Caco-2 (cell line): ENCODE measurements around the gene GPR161. TPM values are rescaled to one million over a fixed set of nuclear protein-coding genes. Genes with fewer than 3 reads are reported as not detected.
"Not testable (repeated sequence)": the region's sequence is repeated elsewhere in the genome, so short reads cannot be mapped to it uniquely, and the experiment has no call there.

Experiments used
- Bru-seq: library from RNA; stranded (reverse); fragments of 400-500 nt; gene quantifications from one replicate; lab custom pipeline; 2021; lab: Mats Ljungman, UMichigan
- BruChase-seq, 2 experiments: library from RNA; stranded (reverse); fragments of 400-500 nt; gene quantifications; one replicate each; lab custom pipeline; 2021; lab: Mats Ljungman, UMichigan
- BruUV-seq: library from RNA; stranded (reverse); fragments of 400-500 nt; replicated peaks from 2 replicates; lab custom pipeline; 2021; lab: Mats Ljungman, UMichigan
- CTCF ChIA-PET: fragments of 300-600 bp; sonication (Branson Sonifier 250); formaldehyde crosslinking; loops from one replicate; lab custom pipeline; 2022; ENCODE audit warnings: antibody characterized with exemption; lab: Charles Lee
- POLR2A ChIA-PET: fragments of 300-600 bp; sonication (Branson Sonifier 250); formaldehyde crosslinking; loops from one replicate; lab custom pipeline; 2022; ENCODE audit warnings: antibody characterized with exemption; lab: Charles Lee
- DNase-seq, 2 experiments: peaks; one replicate each; pipeline versions ENCODE4 v3.0.0 to v3.0.0-alpha.2; 2020 to 2022
- H3K27me3 ChIP-seq: replicated peaks from 2 replicates; pipeline ENCODE4 v1.6.0; 2011; ENCODE audit warnings: low read length; ENCODE audit not compliant: control insufficient read depth, insufficient read depth
- H3K36me3 ChIP-seq: 2 replicates; pipeline ENCODE4 v1.5.1; 2011; ENCODE audit warnings: low read length; ENCODE audit not compliant: control insufficient read depth, insufficient read depth
- H3K4me1 ChIP-seq: fragments of 250-450 bp; sonication (Bioruptor Pico); 2 replicates; pipeline ENCODE4 v1.5.1; 2020; ENCODE audit warnings: mild to moderate bottlenecking
- H3K4me3 ChIP-seq: 2 replicates; pipeline ENCODE4 v1.5.1; 2011; ENCODE audit warnings: low read depth, mild to moderate bottlenecking, control low read depth, low read length
- H3K9me3 ChIP-seq: fragments of 250-450 bp; sonication (Bioruptor Pico); 2 replicates; pipeline ENCODE4 v1.5.1; 2020; ENCODE audit warnings: mild to moderate bottlenecking, moderate library complexity
- H3K27ac Mint-ChIP-seq: one replicate; pipeline ENCODE4 v1.8.0; 2022; ENCODE audit warnings: mixed read lengths; ENCODE audit not compliant: unreplicated experiment
- H3K27me3 Mint-ChIP-seq: one replicate; pipeline ENCODE4 v1.8.0; 2022; ENCODE audit warnings: mixed read lengths; ENCODE audit not compliant: insufficient read depth, unreplicated experiment
- H3K36me3 Mint-ChIP-seq: one replicate; pipeline ENCODE4 v1.8.0; 2022; ENCODE audit warnings: mild to moderate bottlenecking, mixed read lengths; ENCODE audit not compliant: insufficient read depth, unreplicated experiment
- H3K4me1 Mint-ChIP-seq: one replicate; pipeline ENCODE4 v1.8.0; 2022; ENCODE audit warnings: low read depth, mixed read lengths; ENCODE audit not compliant: unreplicated experiment
- H3K4me3 Mint-ChIP-seq: one replicate; pipeline ENCODE4 v1.8.0; 2022; ENCODE audit warnings: mild to moderate bottlenecking, moderate library complexity, mixed read lengths; ENCODE audit not compliant: unreplicated experiment
- H3K9me3 Mint-ChIP-seq: one replicate; pipeline ENCODE4 v1.8.0; 2022; ENCODE audit warnings: mixed read lengths; ENCODE audit not compliant: unreplicated experiment
- intact Hi-C: fragments of 100-400 bp; cut with micrococcal nuclease; formaldehyde crosslinking; loops from one replicate; pipeline ENCODE4 v1.10.0; 2022; ENCODE audit not compliant: unreplicated experiment
- long read RNA-seq: library from polyadenylated mRNA; stranded (forward); transcript quantifications from one replicate; pipeline ENCODE4 v2.0.0, GENCODE V29; 2022
- total RNA-seq: library from RNA; stranded (reverse); gene quantifications from 2 replicates; pipeline ENCODE4 v1.2.3, GENCODE V29; 2022
- TF ChIP-seq, protein P1 (sequence below), 2 experiments: fragments of 200-600 bp in 1 of 2; IDR thresholded peaks; 1 replicate in 1 of 2; 2 replicates in 1 of 2; pipeline versions ENCODE4 v1.5.1 to v1.8.0; 2011 to 2022; ENCODE audit warnings: antibody characterized with exemption in 1 of 2, control low read depth in 1 of 2, inconsistent platforms in 1 of 2, low read depth in 1 of 2, low read length in 1 of 2, mild to moderate bottlenecking in 1 of 2, moderate library complexity in 1 of 2; ENCODE audit not compliant: insufficient read depth in 1 of 2, severe bottlenecking in 1 of 2, unreplicated experiment in 1 of 2

The GPR161 gene, protein sequence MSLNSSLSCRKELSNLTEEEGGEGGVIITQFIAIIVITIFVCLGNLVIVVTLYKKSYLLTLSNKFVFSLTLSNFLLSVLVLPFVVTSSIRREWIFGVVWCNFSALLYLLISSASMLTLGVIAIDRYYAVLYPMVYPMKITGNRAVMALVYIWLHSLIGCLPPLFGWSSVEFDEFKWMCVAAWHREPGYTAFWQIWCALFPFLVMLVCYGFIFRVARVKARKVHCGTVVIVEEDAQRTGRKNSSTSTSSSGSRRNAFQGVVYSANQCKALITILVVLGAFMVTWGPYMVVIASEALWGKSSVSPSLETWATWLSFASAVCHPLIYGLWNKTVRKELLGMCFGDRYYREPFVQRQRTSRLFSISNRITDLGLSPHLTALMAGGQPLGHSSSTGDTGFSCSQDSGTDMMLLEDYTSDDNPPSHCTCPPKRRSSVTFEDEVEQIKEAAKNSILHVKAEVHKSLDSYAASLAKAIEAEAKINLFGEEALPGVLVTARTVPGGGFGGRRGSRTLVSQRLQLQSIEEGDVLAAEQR
- total RNA-seq = 38.2 and 42.7 TPM in 2 replicates
- percentile 80 among the genes with signal in this experiment for Bru-seq, nascent RNA
- BruChase-seq, experiment 1, labeled RNA remaining after a 2-hour chase = percentile 85 among the genes with signal in this experiment
- BruChase-seq, experiment 2, labeled RNA remaining after a 6-hour chase = percentile 82 among the genes with signal in this experiment
- long read RNA-seq, full-length matches to known transcripts = 3 of 62 reads
- long read RNA-seq, partial matches to known transcripts = 12 of 62 reads
- long read RNA-seq, other reads (novel, unspliced or antisense) = 47 of 62 reads

DNA sequence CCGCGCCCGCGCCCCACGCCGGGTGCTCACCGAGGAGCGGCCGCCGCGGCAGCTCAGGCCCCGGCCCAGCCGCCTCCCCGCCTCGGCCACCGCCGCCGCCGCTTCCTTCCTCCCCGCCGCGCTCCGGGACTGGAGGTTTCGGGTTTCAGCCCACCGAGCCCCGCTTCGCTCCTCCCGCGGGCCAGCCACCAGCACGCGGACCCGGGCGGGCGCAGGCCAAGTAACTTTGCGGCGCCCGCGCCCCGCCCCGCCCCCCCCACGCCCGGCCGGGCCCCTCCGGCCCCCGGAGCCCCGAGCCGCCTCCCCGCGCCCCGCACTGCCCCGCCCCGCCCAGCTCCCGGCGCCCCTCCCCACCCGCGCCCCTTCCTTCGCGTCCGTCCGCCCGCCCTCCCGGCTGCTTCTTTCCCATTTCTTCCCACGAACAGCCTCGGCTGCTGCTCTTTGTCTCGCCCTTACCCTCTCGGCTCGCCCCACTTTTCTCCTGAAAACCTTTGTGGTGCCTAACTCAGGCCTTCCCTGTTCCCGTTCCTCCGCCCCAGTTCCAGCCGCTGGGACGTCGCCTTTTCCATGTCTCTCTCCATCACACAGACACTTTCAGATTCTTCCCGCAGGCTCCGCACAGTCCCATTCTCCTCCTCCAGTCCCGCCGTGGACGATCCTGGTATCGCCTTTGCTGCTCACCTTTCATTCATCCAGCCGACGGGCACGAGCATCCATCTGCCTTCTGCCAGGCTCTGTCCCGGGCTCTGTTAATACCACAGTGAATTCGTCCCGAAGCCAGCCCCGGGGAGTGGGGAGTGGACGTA is at the start of gene GPR161:
GPR161 (minus strand) TSS at position 222 of the 806 bp plus-strand sequence. CDS start 32,080 bp downstream, outside the sequence.
- TF ChIP-seq, protein P1, sequence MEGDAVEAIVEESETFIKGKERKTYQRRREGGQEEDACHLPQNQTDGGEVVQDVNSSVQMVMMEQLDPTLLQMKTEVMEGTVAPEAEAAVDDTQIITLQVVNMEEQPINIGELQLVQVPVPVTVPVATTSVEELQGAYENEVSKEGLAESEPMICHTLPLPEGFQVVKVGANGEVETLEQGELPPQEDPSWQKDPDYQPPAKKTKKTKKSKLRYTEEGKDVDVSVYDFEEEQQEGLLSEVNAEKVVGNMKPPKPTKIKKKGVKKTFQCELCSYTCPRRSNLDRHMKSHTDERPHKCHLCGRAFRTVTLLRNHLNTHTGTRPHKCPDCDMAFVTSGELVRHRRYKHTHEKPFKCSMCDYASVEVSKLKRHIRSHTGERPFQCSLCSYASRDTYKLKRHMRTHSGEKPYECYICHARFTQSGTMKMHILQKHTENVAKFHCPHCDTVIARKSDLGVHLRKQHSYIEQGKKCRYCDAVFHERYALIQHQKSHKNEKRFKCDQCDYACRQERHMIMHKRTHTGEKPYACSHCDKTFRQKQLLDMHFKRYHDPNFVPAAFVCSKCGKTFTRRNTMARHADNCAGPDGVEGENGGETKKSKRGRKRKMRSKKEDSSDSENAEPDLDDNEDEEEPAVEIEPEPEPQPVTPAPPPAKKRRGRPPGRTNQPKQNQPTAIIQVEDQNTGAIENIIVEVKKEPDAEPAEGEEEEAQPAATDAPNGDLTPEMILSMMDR (IDR thresholded peaks at IDR 0.05; ENCODE audit: insufficient read depth in 1 of 2, low read depth in 1 of 2, low read length in 1 of 2, severe bottlenecking in 1 of 2, unreplicated experiment in 1 of 2) = no peak
- intact Hi-C loops = loop anchor here (1.0 kb wide), 2 partner anchors 9 to 41 kb away; partner anchors contain the start of gene TIPRL
- POLR2A ChIA-PET = interaction anchor here (0.6 to 0.8 kb wide), 2 partner anchors 213 to 605 kb away, joined by 3 to 4 read pairs; no protein-coding TSS in a partner anchor
- H3K4me1 ChIP-seq = peaks cover 32% of the 10 kb centered on the region
- peak within 1 kb of the TSS; percentile 91 for H3K4me3 Mint-ChIP-seq
- H3K27ac Mint-ChIP-seq = peak within 1 kb of the TSS; percentile 73
- H3K4me1 Mint-ChIP-seq = peaks cover 25% of the 10 kb centered on the region
- peak; percentile 62 to 69 for DNase-seq
- H3K9me3 Mint-ChIP-seq = no peaks in the 10 kb centered on the region
- no peaks in the 10 kb centered on the region; the same call in 1 of the 2 replicates for H3K36me3 ChIP-seq
- no peaks in the 10 kb centered on the region for H3K27me3 Mint-ChIP-seq
- CTCF ChIA-PET = interaction anchor here (0.7 to 2.1 kb wide), 4 partner anchors 9 to 89 kb away, joined by 3 to 7 read pairs (median 3); partner anchors contain the start of gene SFT2D2
- peaks cover 9% of the 10 kb centered on the region for H3K36me3 Mint-ChIP-seq
- BruUV-seq = no TSS peak
- H3K9me3 ChIP-seq = no peaks in the 10 kb centered on the region
- peak within 1 kb of the TSS; percentile 72 for H3K4me3 ChIP-seq
- H3K27me3 ChIP-seq = no peaks in the 10 kb centered on the region

DNA sequence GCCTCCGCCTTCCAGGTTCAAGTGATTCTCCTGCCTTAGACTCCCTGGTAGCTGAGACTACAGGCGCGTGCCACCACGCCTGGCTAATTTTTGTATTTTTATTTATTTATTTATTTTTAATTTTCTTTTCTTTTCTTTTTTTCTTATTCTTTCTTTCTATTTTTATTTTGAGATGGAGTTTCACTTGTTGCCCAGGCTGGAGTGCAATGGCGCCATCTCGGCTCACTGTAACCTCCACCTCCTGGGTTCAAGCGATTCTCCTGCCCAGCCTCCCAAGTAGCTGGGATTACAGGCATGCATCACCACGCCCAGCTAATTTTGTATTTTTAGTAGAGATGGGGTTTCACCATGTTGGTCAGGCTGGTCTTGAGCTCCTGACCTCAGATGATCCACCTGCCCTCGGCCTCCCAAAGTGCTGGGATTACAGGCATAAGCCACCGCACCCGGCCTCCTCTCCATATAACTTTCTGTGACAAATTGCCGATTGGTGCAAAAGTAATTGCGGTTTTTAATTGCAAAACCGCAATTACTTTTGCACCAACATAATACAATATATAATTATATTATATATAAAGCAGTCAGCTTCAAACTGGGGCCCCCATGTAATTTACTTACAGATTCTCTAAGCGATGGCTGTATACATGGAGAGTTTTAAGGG is 44.5 kb upstream of the GPR161 start:
- H3K36me3 ChIP-seq, H3K27ac Mint-ChIP-seq, H3K27me3 ChIP-seq, H3K4me3 ChIP-seq, CTCF ChIA-PET, H3K4me1 ChIP-seq, H3K4me1 Mint-ChIP-seq, H3K27me3 Mint-ChIP-seq, H3K36me3 Mint-ChIP-seq, BruUV-seq, H3K9me3 Mint-ChIP-seq, POLR2A ChIA-PET, DNase-seq, intact Hi-C loops, H3K9me3 ChIP-seq: not testable (repeated sequence)
- H3K4me3 Mint-ChIP-seq = peak overlapping the region; percentile 27

DNA sequence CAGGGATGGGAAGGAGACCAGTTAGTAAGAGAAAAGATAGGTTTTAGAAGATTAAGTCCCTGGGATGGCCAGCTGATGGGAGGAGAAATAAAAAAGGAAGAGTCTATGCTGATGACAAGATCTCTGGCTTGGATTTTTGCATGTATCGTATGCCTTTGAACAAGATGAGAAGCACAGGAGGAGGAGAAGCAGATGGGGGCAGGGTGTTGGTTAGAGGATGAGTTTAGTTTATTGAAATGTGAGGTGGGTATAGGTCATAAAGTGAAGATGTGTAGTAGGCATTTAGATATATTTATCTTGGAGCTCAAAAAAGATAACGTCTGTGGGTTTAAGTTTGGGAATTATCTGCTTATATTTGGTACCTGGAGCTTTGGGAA is 43.4 kb upstream of the GPR161 start:
- intact Hi-C loops = no loop called here
- peaks cover 6% of the 10 kb centered on the region for H3K4me1 Mint-ChIP-seq
- H3K4me3 ChIP-seq = peak overlapping the region; percentile 91
- H3K27me3 ChIP-seq = no peaks in the 10 kb centered on the region
- ChIA-PET POLR2A (no interaction called here), CTCF (interaction anchor here (0.6 kb wide), 1 partner anchor 45 kb away, joined by 4 read pairs; the partner anchor contains the start of gene SFT2D2)
- no peak overlapping the region for H3K4me3 Mint-ChIP-seq
- no peaks in the 10 kb centered on the region for H3K36me3 Mint-ChIP-seq
- no peak overlapping the region for H3K27ac Mint-ChIP-seq
- TF ChIP-seq, protein P1 (IDR thresholded peaks at IDR 0.05; ENCODE audit: insufficient read depth in 1 of 2, low read depth in 1 of 2, low read length in 1 of 2, severe bottlenecking in 1 of 2, unreplicated experiment in 1 of 2) = no peak
- H3K27me3 Mint-ChIP-seq = no peaks in the 10 kb centered on the region
- no peaks in the 10 kb centered on the region for H3K36me3 ChIP-seq
- no peak for DNase-seq
- no TSS peak for BruUV-seq
- H3K9me3 Mint-ChIP-seq = no peaks in the 10 kb centered on the region
- H3K9me3 ChIP-seq = no peaks in the 10 kb centered on the region
- peaks cover 5% of the 10 kb centered on the region; the same call in 1 of the 2 replicates for H3K4me1 ChIP-seq
